Breast epithelium (tissue), 4 donors: ENCODE measurements around the gene SCN2A. TPM values are rescaled to one million over a fixed set of nuclear protein-coding genes. Genes with fewer than 3 reads are reported as not detected.

ENCODE experiments used
- DNase-seq, 2 donors: peaks; one replicate each; pipeline ENCODE4 v3.0.0-alpha.2; 2019; ENCODE audit warnings: low spot score in 2 of 2
- H3K27ac ChIP-seq, 2 donors: fragments of 200-600 bp; sonication (generic) in 1 of 2; one replicate each; pipeline ENCODE4 v1.5.1; 2016 to 2019; ENCODE audit warnings: mild to moderate bottlenecking in 1 of 2
- H3K27me3 ChIP-seq, 2 donors: fragments of 200-600 bp; sonication (generic) in 1 of 2; one replicate each; pipeline versions ENCODE4 v1.5.1 to v1.6.0; 2017 to 2019; ENCODE audit warnings: control low read depth in 1 of 2, mild to moderate bottlenecking in 1 of 2
- H3K36me3 ChIP-seq: fragments of 200-600 bp; one replicate; pipeline ENCODE4 v1.5.1; 2019
- H3K4me1 ChIP-seq, 2 donors: fragments of 200-600 bp; sonication (generic); one replicate each; pipeline ENCODE4 v1.5.1; 2016 to 2019; ENCODE audit warnings: control low read depth in 1 of 2
- H3K4me3 ChIP-seq, 3 donors: fragments of 200-600 bp; sonication (generic); 1 replicate in 2 of 3; 2 replicates in 1 of 3; pipeline ENCODE4 v1.5.1; 2016 to 2019; ENCODE audit warnings: mild to moderate bottlenecking in 3 of 3, moderate library complexity in 2 of 3
- H3K9me3 ChIP-seq, 2 donors: fragments of 200-600 bp; sonication (generic) in 1 of 2; one replicate each; pipeline ENCODE4 v1.5.1; 2016 to 2019; ENCODE audit warnings: control low read depth in 1 of 2
- POLR2A ChIP-seq: fragments of 450-650 bp; IDR thresholded peaks from one replicate; pipeline ENCODE4 v1.6.1; 2016; ENCODE audit warnings: antibody characterized with exemption, mild to moderate bottlenecking, moderate library complexity
- POLR2AphosphoS5 ChIP-seq, 3 donors: sonication (generic); formaldehyde crosslinking; IDR thresholded peaks; one replicate each; pipeline ENCODE4 v1.6.1; 2017; ENCODE audit warnings: antibody characterized with exemption in 3 of 3
- intact Hi-C: fragments of 100-400 bp; cut with DNase I; formaldehyde crosslinking; loops from one replicate; pipeline ENCODE4 v1.15.1; 2023; ENCODE audit warnings: low total_unique reads
- total RNA-seq, 3 donors: library from RNA; depleted of rRNA; stranded (reverse); fragments of >200 nt; gene quantifications; one replicate each; pipeline ENCODE4 v1.1.0, GENCODE V29; 2016
- TF ChIP-seq, protein P1 (sequence below), 3 donors: fragments of 450-650 bp; IDR thresholded peaks; one replicate each; pipeline ENCODE4 v1.5.1; 2016 to 2017; ENCODE audit warnings: antibody characterized with exemption in 3 of 3, mild to moderate bottlenecking in 3 of 3, moderate library complexity in 3 of 3

Gene SCN2A
- total RNA-seq, 3 donors from 2014 or later, result 0.16 to 2.2 (median 2.0) TPM

DNA sequence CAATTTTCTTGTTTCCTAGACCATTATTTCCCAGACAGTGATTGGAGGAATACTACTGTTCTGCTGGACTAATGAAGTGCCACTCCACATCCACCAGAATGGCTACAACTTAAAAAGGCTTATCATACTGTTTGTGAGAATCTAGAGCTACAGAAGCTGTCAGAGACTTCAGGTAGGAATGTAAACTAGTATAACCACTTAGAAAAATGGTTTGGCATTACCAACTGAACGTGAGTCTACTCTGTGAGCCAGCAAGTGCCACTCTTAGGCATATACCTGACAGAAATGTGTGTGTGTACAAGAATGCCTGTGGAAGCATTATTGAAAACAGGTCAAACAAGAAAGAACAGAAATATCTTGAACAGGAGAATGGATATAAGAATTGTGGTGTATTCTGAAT lies 31.1 kb upstream of the SCN2A start:
- Histone ChIP-seq H3K4me3 (no peak overlapping the region), H3K27ac (no peak overlapping the region), H3K4me1 (no peaks in the 10 kb centered on the region), H3K27me3 (no peaks in the 10 kb centered on the region), H3K9me3 (no peaks in the 10 kb centered on the region), H3K36me3 (no peaks in the 10 kb centered on the region)
- no peak for DNase-seq
- intact Hi-C loops, result no loop called here
- TF ChIP-seq POLR2AphosphoS5 (IDR thresholded peaks at IDR 0.05), result no peak
- TF ChIP-seq, protein P1, sequence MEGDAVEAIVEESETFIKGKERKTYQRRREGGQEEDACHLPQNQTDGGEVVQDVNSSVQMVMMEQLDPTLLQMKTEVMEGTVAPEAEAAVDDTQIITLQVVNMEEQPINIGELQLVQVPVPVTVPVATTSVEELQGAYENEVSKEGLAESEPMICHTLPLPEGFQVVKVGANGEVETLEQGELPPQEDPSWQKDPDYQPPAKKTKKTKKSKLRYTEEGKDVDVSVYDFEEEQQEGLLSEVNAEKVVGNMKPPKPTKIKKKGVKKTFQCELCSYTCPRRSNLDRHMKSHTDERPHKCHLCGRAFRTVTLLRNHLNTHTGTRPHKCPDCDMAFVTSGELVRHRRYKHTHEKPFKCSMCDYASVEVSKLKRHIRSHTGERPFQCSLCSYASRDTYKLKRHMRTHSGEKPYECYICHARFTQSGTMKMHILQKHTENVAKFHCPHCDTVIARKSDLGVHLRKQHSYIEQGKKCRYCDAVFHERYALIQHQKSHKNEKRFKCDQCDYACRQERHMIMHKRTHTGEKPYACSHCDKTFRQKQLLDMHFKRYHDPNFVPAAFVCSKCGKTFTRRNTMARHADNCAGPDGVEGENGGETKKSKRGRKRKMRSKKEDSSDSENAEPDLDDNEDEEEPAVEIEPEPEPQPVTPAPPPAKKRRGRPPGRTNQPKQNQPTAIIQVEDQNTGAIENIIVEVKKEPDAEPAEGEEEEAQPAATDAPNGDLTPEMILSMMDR (IDR thresholded peaks at IDR 0.05), result no peak
- no peak for TF ChIP-seq POLR2A

DNA sequence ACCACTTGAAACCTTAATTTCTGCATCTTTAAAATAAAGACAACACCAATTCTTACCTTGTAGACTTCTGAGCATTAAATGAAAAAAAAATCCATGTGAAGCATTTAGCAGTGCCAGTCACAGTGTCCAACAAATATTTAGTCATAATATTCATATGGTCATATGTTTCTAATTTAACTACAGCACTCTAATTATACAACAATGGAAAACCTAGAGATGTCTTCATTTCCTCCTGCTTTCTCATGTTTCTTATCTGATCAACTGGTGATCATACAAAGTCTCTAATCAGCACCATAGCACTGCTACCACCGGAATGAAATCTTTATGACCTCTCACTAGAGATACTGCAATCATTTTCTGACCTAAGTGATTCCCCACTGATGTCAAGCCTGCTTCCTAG lies 25.1 kb upstream of the SCN2A start:
- intact Hi-C loops, result loop anchor here (10.0 kb wide), 1 partner anchor 199 kb away; no protein-coding TSS in a partner anchor
- TF ChIP-seq, protein P1 (IDR thresholded peaks at IDR 0.05), result no peak
- TF ChIP-seq POLR2AphosphoS5 (IDR thresholded peaks at IDR 0.05), result no peak
- TF ChIP-seq POLR2A, result no peak
- Histone ChIP-seq H3K9me3 (no peaks in the 10 kb centered on the region), H3K4me3 (no peak overlapping the region), H3K4me1 (no peaks in the 10 kb centered on the region), H3K36me3 (no peaks in the 10 kb centered on the region), H3K27me3 (no peaks in the 10 kb centered on the region), H3K27ac (no peak overlapping the region)
- DNase-seq, result no peak

DNA sequence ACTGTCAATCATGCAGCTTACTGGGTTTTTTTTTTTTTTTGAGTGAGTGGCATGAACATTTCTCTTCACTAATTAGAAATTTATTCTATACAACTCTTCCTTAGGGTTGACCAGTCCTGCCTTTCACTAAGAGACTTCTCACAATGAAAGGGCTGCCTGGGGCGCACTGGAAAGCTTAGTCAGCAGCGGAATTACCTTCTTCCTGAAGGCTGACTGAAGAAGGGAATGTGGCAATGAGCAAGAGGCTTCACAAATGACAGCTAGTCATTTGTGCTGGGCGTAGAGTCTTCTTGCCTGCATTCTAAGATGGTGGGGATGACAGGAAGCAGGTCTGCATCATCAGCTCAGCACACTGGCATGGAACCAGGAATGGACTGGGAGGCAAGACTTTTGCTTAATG lies 19.7 kb upstream of the SCN2A start:
- no peak overlapping the region for H3K4me3 ChIP-seq
- DNase-seq, result no peak
- H3K4me1 ChIP-seq, result no peaks in the 10 kb centered on the region
- intact Hi-C loops, result loop anchor here (10.0 kb wide), 1 partner anchor 205 kb away; no protein-coding TSS in a partner anchor
- H3K27me3 ChIP-seq, result no peaks in the 10 kb centered on the region
- H3K27ac ChIP-seq, result no peak overlapping the region
- no peaks in the 10 kb centered on the region for H3K36me3 ChIP-seq
- no peaks in the 10 kb centered on the region for H3K9me3 ChIP-seq
- no peak for TF ChIP-seq POLR2AphosphoS5 (IDR thresholded peaks at IDR 0.05)
- TF ChIP-seq, protein P1 (IDR thresholded peaks at IDR 0.05), result no peak
- no peak for TF ChIP-seq POLR2A

DNA sequence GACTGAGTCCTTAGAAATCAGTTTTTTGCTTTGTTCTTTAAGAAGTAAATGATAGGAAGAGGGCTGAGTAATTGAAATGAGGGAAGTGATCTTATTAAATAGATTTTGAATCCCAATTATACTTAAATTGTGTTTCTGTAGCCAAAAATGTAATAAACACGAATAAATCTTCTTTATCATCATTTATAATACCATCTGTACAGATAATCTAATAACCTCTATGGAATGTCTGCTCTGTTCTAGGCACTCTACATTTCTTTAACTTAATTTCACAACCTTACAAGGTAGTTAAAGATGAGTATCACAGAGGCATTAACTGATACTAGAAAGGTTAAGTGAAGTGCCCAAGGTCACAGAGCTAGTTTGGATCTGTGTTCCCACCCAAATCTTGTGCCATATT lies 14.3 kb upstream of the SCN2A start:
- no peak overlapping the region for H3K27ac ChIP-seq
- no peaks in the 10 kb centered on the region for H3K4me1 ChIP-seq
- intact Hi-C loops, result no loop called here
- no peak for DNase-seq
- H3K27me3 ChIP-seq, result no peaks in the 10 kb centered on the region
- H3K36me3 ChIP-seq, result no peaks in the 10 kb centered on the region
- TF ChIP-seq POLR2A (no peak), POLR2AphosphoS5 (IDR thresholded peaks at IDR 0.05) (no peak)
- TF ChIP-seq, protein P1 (IDR thresholded peaks at IDR 0.05), result no peak
- H3K9me3 ChIP-seq, result no peaks in the 10 kb centered on the region
- H3K4me3 ChIP-seq, result no peak overlapping the region

DNA sequence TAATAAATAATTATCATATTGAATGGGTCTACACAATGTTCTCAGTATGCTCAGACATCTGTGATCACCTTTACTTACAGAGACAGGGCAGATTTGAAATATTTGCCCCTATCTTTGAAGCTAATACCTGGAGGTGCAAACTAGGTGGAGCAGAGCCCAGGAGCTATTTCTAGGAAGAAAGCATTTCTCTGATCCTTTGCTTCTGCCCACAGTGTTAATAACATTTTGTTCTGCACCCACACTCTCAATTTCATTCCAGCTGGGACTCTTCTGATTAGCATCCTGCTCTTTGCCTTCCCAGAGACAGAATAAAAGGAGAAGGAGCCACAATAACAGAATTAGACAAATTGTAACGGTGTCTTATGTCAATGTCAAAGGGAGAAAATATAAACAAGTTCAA lies 11.6 kb upstream of the SCN2A start:
- Histone ChIP-seq H3K36me3 (no peaks in the 10 kb centered on the region), H3K27me3 (no peaks in the 10 kb centered on the region), H3K4me3 (no peak overlapping the region), H3K27ac (no peak overlapping the region), H3K9me3 (no peaks in the 10 kb centered on the region), H3K4me1 (no peaks in the 10 kb centered on the region)
- intact Hi-C loops, result no loop called here
- TF ChIP-seq, protein P1 (IDR thresholded peaks at IDR 0.05), result no peak
- no peak for TF ChIP-seq POLR2A
- TF ChIP-seq POLR2AphosphoS5 (IDR thresholded peaks at IDR 0.05), result no peak
- DNase-seq, result no peak
